ENCODE data around the gene PCYT2. TPM values are rescaled to one million over a fixed set of nuclear protein-coding genes. Genes with fewer than 3 reads are reported as not detected.

The PCYT2 gene
- total RNA-seq, 2 experiments from 2014 or later = 15.9 to 16.6 TPM

- H3K9me3 Mint-ChIP-seq = no peaks in the 10 kb centered on the region
- intact Hi-C loops (cut with micrococcal nuclease) = no loop called here
- no peak for DNase-seq
- CTCF ChIA-PET = interaction anchor here (1.1 to 1.4 kb wide), 2 partner anchors 18 to 43 kb away, joined by 3 read pairs; no protein-coding TSS in a partner anchor
- H3K27ac Mint-ChIP-seq = no peak overlapping the region
- H3K4me1 Mint-ChIP-seq (ENCODE audit: low read depth) = peaks cover 24% of the 10 kb centered on the region
- H3K4me3 Mint-ChIP-seq = no peak overlapping the region
- H3K36me3 Mint-ChIP-seq (ENCODE audit: low read depth) = peaks cover 53% of the 10 kb centered on the region
- H3K27me3 Mint-ChIP-seq (ENCODE audit: low read depth) = no peaks in the 10 kb centered on the region
Measured at GRCh38 chr17:81884520-81884919, 26.7 kb downstream of the PCYT2 start.

GRCh38 chr17:81879121-81879520 lies 32.1 kb downstream of the PCYT2 start:
- Mint-ChIP-seq H3K9me3 (no peaks in the 10 kb centered on the region), H3K36me3 (ENCODE audit: low read depth) (peaks cover 33% of the 10 kb centered on the region), H3K4me3 (no peak overlapping the region), H3K27ac (no peak overlapping the region), H3K4me1 (ENCODE audit: low read depth) (peaks cover 7% of the 10 kb centered on the region), H3K27me3 (ENCODE audit: low read depth) (no peaks in the 10 kb centered on the region)
- DNase-seq = no peak
- intact Hi-C loops (cut with micrococcal nuclease) = no loop called here
- CTCF ChIA-PET = interaction anchor here (1.4 kb wide), 1 partner anchor 141 kb away, joined by 5 read pairs; no protein-coding TSS in a partner anchor

GRCh38 chr17:81878294-81878693 lies 32.9 kb downstream of the PCYT2 start:
- CTCF ChIA-PET = no interaction called here
- H3K4me3 Mint-ChIP-seq = no peak overlapping the region
- peaks cover 14% of the 10 kb centered on the region for H3K4me1 Mint-ChIP-seq (ENCODE audit: low read depth)
- peaks cover 32% of the 10 kb centered on the region for H3K36me3 Mint-ChIP-seq (ENCODE audit: low read depth)
- no peaks in the 10 kb centered on the region for H3K27me3 Mint-ChIP-seq (ENCODE audit: low read depth)
- intact Hi-C loops (cut with micrococcal nuclease) = no loop called here
- DNase-seq = no peak
- no peaks in the 10 kb centered on the region for H3K9me3 Mint-ChIP-seq
- no peak overlapping the region for H3K27ac Mint-ChIP-seq

GRCh38 chr17:81877569-81877968 lies 33.6 kb downstream of the PCYT2 start:
- peaks cover 21% of the 10 kb centered on the region for H3K4me1 Mint-ChIP-seq (ENCODE audit: low read depth)
- no peak overlapping the region for H3K4me3 Mint-ChIP-seq
- intact Hi-C loops (cut with micrococcal nuclease) = no loop called here
- CTCF ChIA-PET = no interaction called here
- no peaks in the 10 kb centered on the region for H3K27me3 Mint-ChIP-seq (ENCODE audit: low read depth)
- peak overlapping the region; percentile 12 for H3K27ac Mint-ChIP-seq
- H3K36me3 Mint-ChIP-seq (ENCODE audit: low read depth) = peaks cover 33% of the 10 kb centered on the region
- H3K9me3 Mint-ChIP-seq = no peaks in the 10 kb centered on the region
- DNase-seq = no peak

GRCh38 chr17:81871387-81872230 lies 39.6 kb downstream of the PCYT2 start:
- CTCF ChIA-PET = interaction anchor here (1.2 to 1.5 kb wide), 2 partner anchors 53 to 252 kb away, joined by 4 to 5 read pairs; no protein-coding TSS in a partner anchor
- Mint-ChIP-seq H3K9me3 (no peaks in the 10 kb centered on the region), H3K4me1 (ENCODE audit: low read depth) (peaks cover 48% of the 10 kb centered on the region), H3K4me3 (peak overlapping the region; percentile 83), H3K36me3 (ENCODE audit: low read depth) (peaks cover 26% of the 10 kb centered on the region), H3K27me3 (ENCODE audit: low read depth) (no peaks in the 10 kb centered on the region), H3K27ac (peak overlapping the region; percentile 94)
- DNase-seq = peak; percentile 96
- intact Hi-C loops (cut with micrococcal nuclease) = loop anchor here (1.0 to 5.0 kb wide), 6 partner anchors 11 to 587 kb away; partner anchors contain the start of genes ACTG1, MAFG, NARF and P4HB

GRCh38 chr17:81870981-81871386 lies 40.2 kb downstream of the PCYT2 start, which contains the start of gene ARHGDIA:
Gene ARHGDIA, minus strand, starts transcription at chr17:81871337. Its CDS starts 1,407 bp downstream, at chr17:81869930.
- CTCF ChIA-PET = interaction anchor here (1.4 to 1.5 kb wide), 2 partner anchors 10 to 54 kb away, joined by 4 read pairs; partner anchors contain the start of gene P4HB
- no peaks in the 10 kb centered on the region for H3K9me3 Mint-ChIP-seq
- intact Hi-C loops (cut with micrococcal nuclease) = loop anchor here (1.0 to 5.0 kb wide), 5 partner anchors 11 to 359 kb away; partner anchors contain the start of genes ACTG1, MAFG, P4HB and PCYT2
- peak within 1 kb of the TSS; percentile 88 for H3K4me3 Mint-ChIP-seq
- peaks cover 48% of the 10 kb centered on the region for H3K4me1 Mint-ChIP-seq (ENCODE audit: low read depth)
- no peak for DNase-seq
- H3K27ac Mint-ChIP-seq = peak within 1 kb of the TSS; percentile 94
- no peaks in the 10 kb centered on the region for H3K27me3 Mint-ChIP-seq (ENCODE audit: low read depth)
- H3K36me3 Mint-ChIP-seq (ENCODE audit: low read depth) = peaks cover 26% of the 10 kb centered on the region

GRCh38 chr17:81870131-81870980 lies 40.8 kb downstream of the PCYT2 start:
- DNase-seq = peak; percentile 59
- H3K4me3 Mint-ChIP-seq = peak overlapping the region; percentile 88
- CTCF ChIA-PET = interaction anchor here (1.0 to 1.5 kb wide), 6 partner anchors 9 to 68 kb away, joined by 3 to 5 read pairs (median 4); partner anchors contain the start of genes ALYREF, MAFG and P4HB
- intact Hi-C loops (cut with micrococcal nuclease) = loop anchor here (2.0 to 5.0 kb wide), 4 partner anchors 40 to 358 kb away; partner anchors contain the start of genes ACTG1, MAFG, PCYT2 and SLC25A10
- H3K4me1 Mint-ChIP-seq (ENCODE audit: low read depth) = peaks cover 52% of the 10 kb centered on the region
- H3K27me3 Mint-ChIP-seq (ENCODE audit: low read depth) = no peaks in the 10 kb centered on the region
- peaks cover 29% of the 10 kb centered on the region for H3K36me3 Mint-ChIP-seq (ENCODE audit: low read depth)
- H3K9me3 Mint-ChIP-seq = no peaks in the 10 kb centered on the region
- H3K27ac Mint-ChIP-seq = peak overlapping the region; percentile 88

- H3K4me3 Mint-ChIP-seq = peak overlapping the region; percentile 88
- H3K9me3 Mint-ChIP-seq = no peaks in the 10 kb centered on the region
- DNase-seq = peak; percentile 41
- peaks cover 50% of the 10 kb centered on the region for H3K4me1 Mint-ChIP-seq (ENCODE audit: low read depth)
- peaks cover 31% of the 10 kb centered on the region for H3K36me3 Mint-ChIP-seq (ENCODE audit: low read depth)
- H3K27ac Mint-ChIP-seq = peak overlapping the region; percentile 88
- CTCF ChIA-PET = interaction anchor here (0.5 to 1.5 kb wide), 10 partner anchors 8 to 350 kb away, joined by 3 to 5 read pairs (median 4); partner anchors contain the start of genes ALYREF, MAFG and P4HB
- no peaks in the 10 kb centered on the region for H3K27me3 Mint-ChIP-seq (ENCODE audit: low read depth)
- intact Hi-C loops (cut with micrococcal nuclease) = loop anchor here (2.0 to 5.0 kb wide), 4 partner anchors 41 to 357 kb away; partner anchors contain the start of genes ACTG1, MAFG, PCYT2 and SLC25A10
Measured at GRCh38 chr17:81869221-81870130, 41.7 kb downstream of the PCYT2 start.

- Mint-ChIP-seq H3K9me3 (no peaks in the 10 kb centered on the region), H3K4me3 (peak overlapping the region; percentile 88), H3K4me1 (ENCODE audit: low read depth) (peaks cover 46% of the 10 kb centered on the region), H3K27ac (peak overlapping the region; percentile 53), H3K27me3 (ENCODE audit: low read depth) (no peaks in the 10 kb centered on the region), H3K36me3 (ENCODE audit: low read depth) (peaks cover 31% of the 10 kb centered on the region)
- no peak for DNase-seq
- intact Hi-C loops (cut with micrococcal nuclease) = no loop called here
- CTCF ChIA-PET = interaction anchor here (0.9 to 1.4 kb wide), 3 partner anchors 23 to 158 kb away, joined by 3 to 4 read pairs (median 4); no protein-coding TSS in a partner anchor
Measured at GRCh38 chr17:81868674-81869220, 42.5 kb downstream of the PCYT2 start.

GRCh38 chr17:81867991-81868673 lies 43.1 kb downstream of the PCYT2 start:
- no peak overlapping the region for H3K27ac Mint-ChIP-seq
- intact Hi-C loops (cut with micrococcal nuclease) = no loop called here

More at GRCh38 chr17:81867991-81868673, 43.1 kb downstream of the PCYT2 start:
- Mint-ChIP-seq H3K36me3 (ENCODE audit: low read depth) (peaks cover 37% of the 10 kb centered on the region), H3K27me3 (ENCODE audit: low read depth) (no peaks in the 10 kb centered on the region), H3K4me1 (ENCODE audit: low read depth) (peaks cover 47% of the 10 kb centered on the region), H3K9me3 (no peaks in the 10 kb centered on the region), H3K4me3 (peak overlapping the region; percentile 36)
- no peak for DNase-seq
- CTCF ChIA-PET = no interaction called here

Data from activated naive CD4-positive, alpha-beta T cell treated with anti-CD3 and anti-CD28 coated beads for 36 hours (primary cell).